Posterior cingulate gyrus (tissue), 11 donors: ENCODE measurements around the gene ROPN1B.
A peak's percentile ranks its signal among the peaks of the same experiment; 100 is the strongest.
"Not testable (repeated sequence)": the region's sequence is repeated elsewhere in the genome, so short reads cannot be mapped to it uniquely, and the experiment has no call there.

Experiments used
- DNase-seq, 10 donors: peaks; one replicate each; pipeline versions ENCODE4 v3.0.0 to v3.0.0-alpha.2; 2020 to 2021; ENCODE audit warnings: mixed read lengths in 3 of 10
- intact Hi-C: fragments of 100-400 bp; cut with DNase I; formaldehyde crosslinking; loops from one replicate; pipeline ENCODE4 v1.15.1; 2023

The ROPN1B gene

DNA sequence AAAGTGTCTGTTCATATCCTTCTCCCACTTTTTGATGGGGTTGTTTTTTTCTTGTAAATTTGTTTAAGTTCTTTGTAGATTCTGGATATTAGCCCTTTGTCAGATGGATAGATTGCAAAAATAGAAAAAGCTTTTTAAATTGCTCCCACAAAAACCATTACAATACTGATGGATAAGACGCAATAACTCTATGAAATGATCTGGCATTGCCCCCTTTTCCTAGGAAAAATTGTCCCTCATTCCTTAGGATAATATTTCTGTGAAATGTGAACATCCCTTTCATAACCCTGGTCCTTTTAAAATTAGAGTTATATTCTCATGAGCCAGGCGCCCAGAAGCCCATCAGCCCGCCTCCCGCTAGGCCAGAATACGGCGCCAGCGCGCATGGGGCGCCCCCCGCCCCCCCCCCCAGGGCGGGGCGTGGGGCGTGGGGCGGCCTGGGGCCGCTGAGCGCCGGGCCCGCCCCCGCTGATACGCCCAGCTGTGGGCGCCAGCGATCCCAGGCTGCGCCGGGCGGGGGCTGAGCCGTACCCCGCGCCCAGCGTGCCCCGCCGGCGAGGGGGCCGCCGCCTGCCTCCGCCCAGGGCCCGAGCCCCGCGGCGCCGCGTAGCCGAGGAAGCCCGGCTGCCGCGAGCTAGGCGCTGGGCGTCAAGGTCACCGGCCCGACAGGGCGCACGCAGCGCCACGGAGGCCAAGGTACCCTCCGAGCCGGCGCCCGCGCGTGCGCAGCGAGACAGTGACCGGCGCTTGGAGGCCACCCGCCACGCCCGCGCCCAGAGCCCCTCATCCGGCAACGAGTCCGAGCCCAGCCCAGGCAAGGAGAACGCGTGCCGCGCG lies 11.1 kb upstream of the ROPN1B start:
- DNase-seq, result peak in 1 of 10 donors; percentile 5
- intact Hi-C loops, result no loop called here

DNA sequence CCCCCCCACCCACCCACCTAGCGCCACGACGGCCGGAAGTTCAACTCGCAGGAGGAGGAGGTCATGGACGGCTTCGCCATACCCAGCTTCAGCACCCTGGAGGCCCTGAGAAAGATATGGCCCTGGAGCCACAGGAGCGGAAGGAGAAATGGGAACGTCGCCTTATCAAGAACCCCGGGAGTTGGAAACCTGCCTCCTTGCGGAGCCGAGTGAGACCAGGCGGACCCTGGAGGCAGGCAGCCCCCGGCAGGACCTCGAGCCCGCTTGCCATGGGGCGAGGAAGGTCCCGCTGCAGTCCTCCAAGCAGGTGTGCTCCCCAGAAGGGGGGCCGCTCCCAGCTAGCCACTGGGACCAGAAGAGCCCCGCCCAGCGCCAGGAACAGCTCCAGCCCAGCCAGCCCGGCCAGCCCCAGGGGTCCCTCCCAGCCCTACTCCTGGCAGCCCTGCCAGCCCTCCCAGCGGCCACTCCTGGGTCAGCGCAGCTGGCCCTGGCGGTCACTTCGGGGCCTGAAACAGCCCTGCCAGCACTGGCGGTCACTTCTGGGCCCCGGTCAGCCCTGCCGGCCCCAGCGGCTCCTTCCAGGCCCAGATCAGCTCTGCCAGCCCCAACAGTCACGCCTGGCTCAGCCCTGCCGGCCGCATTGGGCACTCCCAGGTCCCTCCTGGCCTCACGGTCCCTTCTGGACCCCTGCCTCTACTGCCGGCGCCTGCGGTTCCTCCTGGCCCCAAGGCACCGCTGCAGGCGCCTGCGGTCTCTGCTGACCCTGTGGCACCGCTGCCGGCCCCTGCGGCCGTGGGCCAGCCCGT lies 10.3 kb upstream of the ROPN1B start:
- intact Hi-C loops, result no loop called here
- DNase-seq, result peak in 2 of 10 donors; percentile 76

- intact Hi-C loops, result no loop called here
Measured at GRCh38 chr3:125959317-125960065, 9.5 kb upstream of the ROPN1B start.

DNA sequence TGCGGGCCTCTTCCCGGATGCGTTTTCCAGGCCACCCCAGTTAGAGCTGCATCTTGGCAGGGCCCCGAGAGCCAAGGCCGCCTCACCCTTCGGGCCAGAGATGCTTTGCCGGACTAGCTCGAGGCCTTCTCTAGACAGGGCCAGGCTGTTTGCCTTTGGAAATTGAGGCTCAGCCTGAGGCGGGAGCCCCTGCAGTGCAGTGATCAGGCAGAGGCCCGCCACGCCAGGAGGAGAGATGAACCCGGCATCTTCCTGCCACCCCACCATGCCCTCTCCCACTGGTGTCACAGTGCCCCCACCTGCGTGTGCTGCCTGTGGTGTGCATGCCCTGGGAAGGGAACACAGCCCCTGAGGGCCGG lies 8.9 kb upstream of the ROPN1B start:
- intact Hi-C loops, result no loop called here
- peak in 1 of 10 donors; percentile 67 for DNase-seq

More at GRCh38 chr3:125959317-125960065, 9.5 kb upstream of the ROPN1B start:
- peak in 3 of 10 donors; percentile 6 to 80 (median 68) for DNase-seq

DNA sequence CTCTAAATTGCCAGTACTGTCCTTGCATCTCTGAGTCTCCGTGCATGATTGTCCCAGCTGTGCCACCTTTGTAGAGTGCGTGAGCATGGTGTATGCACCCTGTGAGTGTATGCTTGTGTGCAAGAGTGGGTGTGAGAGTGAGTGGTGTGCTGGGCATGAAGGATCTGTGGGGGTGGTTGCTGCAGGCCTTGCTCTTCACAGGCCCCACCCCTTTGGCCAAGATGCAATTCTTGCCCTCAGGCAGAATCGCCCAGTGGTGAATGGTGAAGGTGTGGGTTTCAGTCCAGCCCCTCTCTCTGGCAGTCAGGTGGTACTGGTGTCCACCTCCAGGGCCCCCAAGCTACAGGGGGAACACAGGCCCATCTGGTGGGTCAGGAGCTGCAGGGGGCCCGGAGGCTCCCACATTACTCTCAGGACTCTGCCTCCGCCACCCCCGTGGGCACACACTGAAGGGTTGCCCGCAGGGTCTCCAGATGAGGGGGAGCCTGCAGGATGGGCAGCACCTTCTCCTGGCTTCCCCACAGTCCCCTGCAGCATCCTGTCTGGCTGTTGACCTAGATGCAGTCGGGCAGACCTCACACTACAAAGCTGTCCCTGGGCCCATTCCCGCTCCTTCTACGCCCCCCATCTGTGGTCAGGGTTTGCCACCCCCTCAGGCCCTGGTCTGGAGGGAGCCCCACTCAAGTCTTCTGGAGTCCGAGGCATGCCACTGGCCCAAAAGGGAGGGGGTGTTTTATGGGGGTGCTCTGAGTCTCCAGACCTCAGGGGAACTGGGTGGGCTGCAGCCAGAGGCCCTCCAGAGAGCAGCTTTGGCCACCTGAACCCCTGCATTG lies 8.3 kb upstream of the ROPN1B start:
- DNase-seq, result peak in 1 of 10 donors; percentile 76

GRCh38 chr3:125961289-125961589 lies 7.7 kb upstream of the ROPN1B start:
- intact Hi-C loops, result no loop called here
- DNase-seq, result peak in 2 of 10 donors; percentile 66 to 84

More for the DNA sequence above, 8.3 kb upstream of the ROPN1B start:
- intact Hi-C loops, result no loop called here

- DNase-seq, intact Hi-C loops: not testable (repeated sequence)
Measured at GRCh38 chr3:125963834-125964233, 5.1 kb upstream of the ROPN1B start.

DNA sequence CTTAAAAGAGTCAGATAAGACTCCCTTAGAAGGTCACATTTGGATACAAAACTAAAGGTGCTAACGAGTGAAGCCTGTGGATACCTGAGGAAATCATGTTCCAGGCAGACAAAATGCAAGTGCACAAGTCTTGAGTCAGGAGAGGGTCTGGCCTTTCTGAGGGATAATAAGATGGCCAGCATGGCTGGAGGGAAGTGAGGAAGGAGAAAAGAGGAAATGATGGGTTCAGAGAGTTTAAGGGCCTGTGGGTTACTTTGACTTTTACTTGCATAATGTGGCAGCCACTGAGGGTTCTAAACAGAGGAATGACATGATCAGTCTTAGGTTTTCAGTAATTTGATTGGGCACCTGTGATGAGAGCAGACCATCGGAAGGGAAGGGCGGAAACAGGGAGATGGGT lies 3.5 kb upstream of the ROPN1B start:
- no peak for DNase-seq
- intact Hi-C loops, result no loop called here

DNA sequence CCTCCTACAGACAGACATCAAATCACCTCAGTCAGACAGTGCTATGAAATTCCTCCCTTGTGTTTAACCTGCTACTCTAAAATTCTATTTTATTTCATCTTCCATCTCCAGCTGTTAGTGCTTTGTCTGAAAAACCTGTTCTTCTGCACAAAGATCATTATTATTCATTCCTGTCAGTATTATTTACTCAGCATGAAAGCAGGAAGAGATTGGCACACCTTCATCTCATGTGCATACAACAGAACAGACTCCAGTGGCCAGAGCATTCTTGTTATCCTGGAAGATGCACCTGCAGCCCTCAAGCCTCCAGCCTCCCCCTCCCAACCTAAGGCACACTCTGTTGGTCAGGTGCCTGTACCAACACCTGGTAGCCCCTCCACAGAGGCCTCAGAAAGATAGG lies 1.8 kb upstream of the ROPN1B start:
- DNase-seq, result no peak
- intact Hi-C loops, result no loop called here

DNA sequence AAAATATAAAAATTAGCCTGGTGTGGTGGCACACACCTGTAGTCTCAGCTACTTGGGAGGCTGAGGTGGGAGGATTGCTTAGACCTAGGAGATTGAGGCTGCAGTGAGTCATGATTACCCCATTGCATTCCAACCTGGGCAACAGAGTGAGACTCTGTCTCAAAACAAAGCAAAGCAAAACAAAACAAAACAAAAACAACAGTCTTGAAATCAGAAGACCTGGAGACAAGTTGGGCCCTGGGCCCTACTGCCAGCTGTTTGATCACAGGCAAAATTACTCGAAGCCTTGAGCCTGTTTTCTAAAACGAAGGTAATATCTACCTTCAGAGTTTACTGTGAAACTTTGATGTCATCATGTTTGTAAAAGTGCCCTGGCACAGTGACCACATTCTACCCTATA lies 857 bp upstream of the ROPN1B start:
- intact Hi-C loops, DNase-seq: not testable (repeated sequence)

GRCh38 chr3:125971997-125972944 lies 3.3 kb downstream of the ROPN1B start:
- DNase-seq, result peak; percentile 34 to 92 (median 63)
- intact Hi-C loops, result loop anchor here (10.0 kb wide), 1 partner anchor 113 kb away; the partner anchor contains the start of gene SLC41A3

GRCh38 chr3:125975245-125976002 lies 6.4 kb downstream of the ROPN1B start:
- intact Hi-C loops, result loop anchor here (10.0 kb wide), 1 partner anchor 109 kb away; the partner anchor contains the start of gene SLC41A3
- DNase-seq, result not testable (repeated sequence)

DNA sequence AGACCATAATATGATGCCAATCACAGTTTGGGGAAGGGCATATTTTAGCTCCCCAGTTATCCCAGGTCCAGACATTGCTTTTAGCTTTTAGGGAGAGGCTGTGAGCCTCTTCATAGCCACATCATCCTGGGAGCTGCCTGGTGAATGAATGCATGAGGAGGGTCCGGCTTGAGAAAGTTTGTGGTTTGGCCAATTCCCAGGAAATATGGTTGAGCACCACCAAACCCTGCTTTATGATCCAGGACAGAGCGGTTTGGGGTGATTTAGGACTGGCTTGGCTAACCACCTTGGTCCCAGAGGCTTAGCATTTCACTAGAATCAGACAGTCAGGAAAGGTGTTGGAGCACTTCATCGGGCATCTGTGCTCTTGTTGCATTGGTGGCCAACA lies 7.0 kb downstream of the ROPN1B start:
- not testable (repeated sequence) for DNase-seq
- intact Hi-C loops, result loop anchor here (10.0 kb wide), 1 partner anchor 109 kb away; the partner anchor contains the start of gene SLC41A3

DNA sequence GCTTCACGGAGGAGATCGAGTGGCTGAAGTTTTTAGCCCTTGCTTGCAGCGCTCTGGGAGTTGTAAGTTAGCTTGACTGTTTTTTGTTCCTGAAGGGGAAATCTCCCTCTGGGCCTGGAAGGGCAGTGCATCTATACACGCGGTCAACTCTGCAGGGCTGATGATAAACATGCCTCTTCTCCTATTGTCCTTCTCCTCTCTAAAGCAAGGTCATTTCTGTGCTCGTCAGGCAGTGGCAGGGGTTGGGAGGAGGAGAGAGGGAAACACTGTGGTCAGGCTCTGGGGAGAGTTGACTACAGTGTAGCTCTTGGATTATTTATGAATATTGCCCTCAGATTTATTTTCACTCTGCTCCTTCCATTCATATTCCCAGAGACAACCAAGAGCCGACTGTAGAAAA lies 8.1 kb downstream of the ROPN1B start:
- not testable (repeated sequence) for DNase-seq
- intact Hi-C loops, result loop anchor here (10.0 kb wide), 1 partner anchor 108 kb away; the partner anchor contains the start of gene SLC41A3

DNA sequence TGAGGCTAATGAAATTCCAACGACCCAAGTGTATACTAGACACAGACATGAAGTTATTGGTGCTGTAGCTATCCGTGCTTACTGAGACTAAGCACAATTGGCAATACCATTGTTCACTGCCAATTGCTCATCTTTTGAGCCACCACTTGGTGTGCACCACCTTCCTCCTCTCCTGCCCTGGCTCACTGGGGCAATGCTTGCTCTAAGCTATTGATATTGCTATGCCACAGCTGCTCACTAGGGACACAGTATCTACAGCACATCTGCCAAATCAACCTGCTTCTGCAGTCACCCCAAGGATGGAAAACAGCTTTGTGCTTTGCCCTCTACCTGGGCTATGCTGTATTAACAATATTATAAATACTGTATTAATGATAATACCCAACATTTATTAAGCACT lies 16.0 kb downstream of the ROPN1B start:
- intact Hi-C loops, DNase-seq: not testable (repeated sequence)

GRCh38 chr3:125990253-125990970 lies 21.4 kb downstream of the ROPN1B start:
- intact Hi-C loops, result no loop called here
- peak; percentile 56 to 98 (median 86) for DNase-seq

- intact Hi-C loops, DNase-seq: not testable (repeated sequence)
Measured at GRCh38 chr3:125996751-125997150, 27.8 kb downstream of the ROPN1B start.
